HG02571 (cell line): ENCODE results near the gene FEZF1.

Source experiments
- ATAC-seq: cut with Tn5 transposase; IDR thresholded peaks from one replicate; pipeline ENCODE4 v1.9.1; 2021; ENCODE audit warnings: mild to moderate bottlenecking, moderate library complexity; ENCODE audit not compliant: unreplicated experiment

The FEZF1 gene

GRCh38 chr7:122273117-122273516 is 31.4 kb downstream of the FEZF1 start:
- peak; percentile 62 for ATAC-seq

GRCh38 chr7:122269241-122269640 is 35.3 kb downstream of the FEZF1 start:
- ATAC-seq: no peak

GRCh38 chr7:122268101-122268500 is 36.4 kb downstream of the FEZF1 start:
- ATAC-seq: no peak

- no peak for ATAC-seq
Measured at GRCh38 chr7:122262246-122262645, 42.3 kb downstream of the FEZF1 start.

- no peak for ATAC-seq
Measured at GRCh38 chr7:122261442-122261841, 43.1 kb downstream of the FEZF1 start.

- ATAC-seq: no peak
Measured at GRCh38 chr7:122261016-122261415, 43.5 kb downstream of the FEZF1 start.

GRCh38 chr7:122260336-122260735 is 44.2 kb downstream of the FEZF1 start:
- ATAC-seq: no peak

- ATAC-seq: no peak
Measured at GRCh38 chr7:122258971-122259370, 45.6 kb downstream of the FEZF1 start.

GRCh38 chr7:122257056-122257455 is 47.5 kb downstream of the FEZF1 start:
- no peak for ATAC-seq

- ATAC-seq: no peak
Measured at GRCh38 chr7:122256046-122256445, 48.5 kb downstream of the FEZF1 start.

GRCh38 chr7:122255454-122255853 is 49.1 kb downstream of the FEZF1 start:
- no peak for ATAC-seq
